Tibial nerve (tissue), 4 donors: ENCODE data around the gene APOBEC3H. TPM values are rescaled to one million over a fixed set of nuclear protein-coding genes. Genes with fewer than 3 reads are reported as not detected.

Source experiments
- DNase-seq, 2 donors: peaks; one replicate each; pipeline ENCODE4 v3.0.0-alpha.2; 2019; ENCODE audit warnings: low spot score in 2 of 2
- H3K27ac ChIP-seq, 4 donors: fragments of 200-600 bp; sonication (generic) in 3 of 4; one replicate each; pipeline ENCODE4 v1.5.1; 2017 to 2019; ENCODE audit warnings: mild to moderate bottlenecking in 1 of 4
- H3K27me3 ChIP-seq, 2 donors: fragments of 200-600 bp; sonication (generic) in 1 of 2; one replicate each; pipeline versions ENCODE4 v1.5.1 to v1.6.0; 2017 to 2019
- H3K36me3 ChIP-seq, 3 donors: fragments of 200-600 bp; sonication (generic); one replicate each; pipeline ENCODE4 v1.5.1; 2018 to 2019
- H3K4me1 ChIP-seq, 4 donors: fragments of 200-600 bp; sonication (generic) in 3 of 4; one replicate each; pipeline ENCODE4 v1.5.1; 2017 to 2019
- H3K4me3 ChIP-seq, 4 donors: fragments of 200-600 bp; sonication (generic) in 3 of 4; one replicate each; pipeline ENCODE4 v1.5.1; 2017 to 2019; ENCODE audit warnings: mild to moderate bottlenecking in 1 of 4, moderate library complexity in 1 of 4
- H3K9me3 ChIP-seq, 4 donors: fragments of 200-600 bp; sonication (generic) in 3 of 4; one replicate each; pipeline ENCODE4 v1.5.1; 2017 to 2019
- EP300 ChIP-seq, 2 donors: sonication (generic); formaldehyde crosslinking; IDR thresholded peaks; one replicate each; pipeline ENCODE4 v1.6.1; 2017; ENCODE audit warnings: antibody characterized with exemption in 2 of 2, mild to moderate bottlenecking in 1 of 2
- POLR2A ChIP-seq, 2 donors: fragments of 450-650 bp; IDR thresholded peaks; one replicate each; pipeline ENCODE4 v1.6.1; 2017; ENCODE audit warnings: antibody characterized with exemption in 2 of 2, mild to moderate bottlenecking in 2 of 2, moderate library complexity in 2 of 2
- WGBS, 2 donors: methylation state at CpG; one replicate each; pipeline ENCODE4 v1.1.5; 2018; 5-methylcytosine and 5-hydroxymethylcytosine counted together
- total RNA-seq, 4 donors: library from RNA; depleted of rRNA; stranded (reverse); fragments of >200 nt; gene quantifications; one replicate each; pipeline ENCODE4 v1.1.0, GENCODE V29; 2016
- TF ChIP-seq, protein P1 (sequence below), 5 experiments: fragments of 200-600 bp in 3 of 5; fragments of 450-650 bp in 2 of 5; sonication (generic) in 3 of 5; IDR thresholded peaks; one replicate each; pipeline ENCODE4 v1.5.1; 2016 to 2019; ENCODE audit warnings: antibody characterized with exemption in 5 of 5, mild to moderate bottlenecking in 3 of 5, moderate library complexity in 2 of 5

The APOBEC3H gene
- total RNA-seq, 4 donors from 2014 or later, result 1.1 TPM; not detected in 3

DNA sequence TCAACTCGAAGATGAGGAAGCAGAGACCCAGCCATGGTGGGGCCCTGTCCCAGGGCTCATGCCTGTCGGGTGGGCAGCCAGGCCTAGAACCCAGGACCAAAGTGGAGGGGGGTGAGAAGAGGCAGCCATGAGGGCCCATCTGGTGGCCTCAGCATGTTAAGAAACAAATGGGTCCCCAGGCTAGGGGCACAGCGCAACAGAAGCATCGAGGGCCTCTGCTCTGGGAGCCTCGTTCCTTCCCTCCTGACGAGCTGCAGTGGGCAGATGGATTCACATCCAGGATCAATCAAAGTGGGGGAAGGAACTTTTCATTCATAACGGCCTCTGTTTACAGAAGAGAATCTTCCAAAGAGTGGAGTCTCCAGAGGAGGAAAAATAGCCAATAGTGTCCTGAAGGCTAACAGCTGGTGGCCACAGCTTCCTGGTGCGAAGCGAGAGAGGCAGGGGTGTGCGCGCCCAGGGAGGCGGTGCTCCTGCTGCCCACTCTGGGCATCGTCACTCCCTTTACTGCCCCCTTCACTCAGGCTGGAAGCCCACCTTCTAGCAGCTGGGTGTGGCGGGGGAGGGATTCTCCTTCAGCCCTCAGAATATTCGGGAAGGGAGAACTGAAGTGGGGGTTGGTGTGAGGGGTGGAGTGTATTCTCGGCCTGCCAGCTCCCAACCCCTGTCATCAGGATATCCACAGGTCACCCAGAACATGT, 51.1 kb downstream of the APOBEC3H start:
- Histone ChIP-seq H3K4me3 (peak overlapping the region in 1 of 4 donors; percentile 13), H3K9me3 (no peaks in the 10 kb centered on the region), H3K27me3 (no peaks in the 10 kb centered on the region), H3K4me1 (peaks cover 0 to 81% (median 58%) of the 10 kb centered on the region in 4 donors), H3K36me3 (peaks cover 0 to 15% (median 0%) of the 10 kb centered on the region in 3 donors), H3K27ac (peak overlapping the region; percentile 97 to 100 (median 99))
- peak in 1 of 2 donors; percentile 11 for DNase-seq
- TF ChIP-seq, protein P1, sequence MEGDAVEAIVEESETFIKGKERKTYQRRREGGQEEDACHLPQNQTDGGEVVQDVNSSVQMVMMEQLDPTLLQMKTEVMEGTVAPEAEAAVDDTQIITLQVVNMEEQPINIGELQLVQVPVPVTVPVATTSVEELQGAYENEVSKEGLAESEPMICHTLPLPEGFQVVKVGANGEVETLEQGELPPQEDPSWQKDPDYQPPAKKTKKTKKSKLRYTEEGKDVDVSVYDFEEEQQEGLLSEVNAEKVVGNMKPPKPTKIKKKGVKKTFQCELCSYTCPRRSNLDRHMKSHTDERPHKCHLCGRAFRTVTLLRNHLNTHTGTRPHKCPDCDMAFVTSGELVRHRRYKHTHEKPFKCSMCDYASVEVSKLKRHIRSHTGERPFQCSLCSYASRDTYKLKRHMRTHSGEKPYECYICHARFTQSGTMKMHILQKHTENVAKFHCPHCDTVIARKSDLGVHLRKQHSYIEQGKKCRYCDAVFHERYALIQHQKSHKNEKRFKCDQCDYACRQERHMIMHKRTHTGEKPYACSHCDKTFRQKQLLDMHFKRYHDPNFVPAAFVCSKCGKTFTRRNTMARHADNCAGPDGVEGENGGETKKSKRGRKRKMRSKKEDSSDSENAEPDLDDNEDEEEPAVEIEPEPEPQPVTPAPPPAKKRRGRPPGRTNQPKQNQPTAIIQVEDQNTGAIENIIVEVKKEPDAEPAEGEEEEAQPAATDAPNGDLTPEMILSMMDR (IDR thresholded peaks at IDR 0.05), result no peak
- TF ChIP-seq EP300 (IDR thresholded peaks at IDR 0.05) (no peak), POLR2A (IDR thresholded peaks at IDR 0.05) (no peak)
- 67 to 72% methylated on average over 16 of the region's 16 CpGs for WGBS, 2 donors

DNA sequence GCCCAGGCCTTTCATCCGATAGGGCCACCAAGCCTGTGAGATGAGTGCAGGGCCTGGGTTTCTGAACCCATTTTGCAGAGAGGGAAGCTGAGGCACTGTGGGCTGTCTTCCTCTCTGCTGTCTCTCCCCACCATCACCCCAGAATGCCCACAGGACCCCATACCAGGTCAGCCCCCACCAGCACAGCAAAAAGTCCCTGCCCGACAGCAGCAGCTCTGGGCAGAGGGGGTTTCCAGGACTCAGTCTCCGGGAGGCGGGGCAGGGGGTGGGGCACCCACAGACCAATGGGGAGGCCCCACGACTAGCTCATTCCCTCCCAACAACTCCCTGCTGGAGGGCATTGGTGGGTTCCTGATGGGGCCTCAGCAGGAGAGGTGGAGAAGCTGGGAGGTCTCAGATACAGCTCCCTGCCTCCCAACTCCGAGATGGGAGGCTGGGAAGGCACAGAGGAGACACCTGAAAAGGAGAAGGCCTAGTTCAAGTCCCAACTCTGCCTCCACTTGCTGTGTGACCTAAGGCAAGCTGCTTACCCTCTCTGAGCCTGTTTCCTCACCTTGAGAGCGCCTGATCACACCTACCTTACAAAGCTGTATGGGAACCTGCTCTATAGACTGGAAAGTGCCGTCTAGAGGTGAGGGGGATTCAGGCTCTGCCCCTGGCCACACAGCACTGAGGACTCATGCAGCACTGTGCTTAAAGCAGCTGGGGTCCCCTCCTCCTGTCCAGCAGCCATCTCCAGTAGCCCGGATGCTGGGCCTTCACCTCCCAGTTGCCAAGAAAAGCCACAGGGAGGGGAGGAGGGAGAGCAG, 51.9 kb downstream of the APOBEC3H start:
- 57 to 59% methylated on average over 8 of the region's 9 CpGs for WGBS, 2 donors
- TF ChIP-seq POLR2A (IDR thresholded peaks at IDR 0.05), result peak in 1 of 2 donors; percentile 65
- TF ChIP-seq EP300 (IDR thresholded peaks at IDR 0.05), result peak; percentile 34 to 72
- TF ChIP-seq, protein P1 (IDR thresholded peaks at IDR 0.05), result no peak
- peak overlapping the region; percentile 97 to 100 (median 99) for H3K27ac ChIP-seq
- H3K27me3 ChIP-seq, result no peaks in the 10 kb centered on the region
- peaks cover 0 to 15% (median 0%) of the 10 kb centered on the region in 3 donors for H3K36me3 ChIP-seq
- peak overlapping the region in 1 of 4 donors; percentile 22 for H3K4me3 ChIP-seq
- H3K4me1 ChIP-seq, result peaks cover 0 to 82% (median 52%) of the 10 kb centered on the region in 4 donors
- no peaks in the 10 kb centered on the region for H3K9me3 ChIP-seq
- peak; percentile 69 to 80 for DNase-seq

DNA sequence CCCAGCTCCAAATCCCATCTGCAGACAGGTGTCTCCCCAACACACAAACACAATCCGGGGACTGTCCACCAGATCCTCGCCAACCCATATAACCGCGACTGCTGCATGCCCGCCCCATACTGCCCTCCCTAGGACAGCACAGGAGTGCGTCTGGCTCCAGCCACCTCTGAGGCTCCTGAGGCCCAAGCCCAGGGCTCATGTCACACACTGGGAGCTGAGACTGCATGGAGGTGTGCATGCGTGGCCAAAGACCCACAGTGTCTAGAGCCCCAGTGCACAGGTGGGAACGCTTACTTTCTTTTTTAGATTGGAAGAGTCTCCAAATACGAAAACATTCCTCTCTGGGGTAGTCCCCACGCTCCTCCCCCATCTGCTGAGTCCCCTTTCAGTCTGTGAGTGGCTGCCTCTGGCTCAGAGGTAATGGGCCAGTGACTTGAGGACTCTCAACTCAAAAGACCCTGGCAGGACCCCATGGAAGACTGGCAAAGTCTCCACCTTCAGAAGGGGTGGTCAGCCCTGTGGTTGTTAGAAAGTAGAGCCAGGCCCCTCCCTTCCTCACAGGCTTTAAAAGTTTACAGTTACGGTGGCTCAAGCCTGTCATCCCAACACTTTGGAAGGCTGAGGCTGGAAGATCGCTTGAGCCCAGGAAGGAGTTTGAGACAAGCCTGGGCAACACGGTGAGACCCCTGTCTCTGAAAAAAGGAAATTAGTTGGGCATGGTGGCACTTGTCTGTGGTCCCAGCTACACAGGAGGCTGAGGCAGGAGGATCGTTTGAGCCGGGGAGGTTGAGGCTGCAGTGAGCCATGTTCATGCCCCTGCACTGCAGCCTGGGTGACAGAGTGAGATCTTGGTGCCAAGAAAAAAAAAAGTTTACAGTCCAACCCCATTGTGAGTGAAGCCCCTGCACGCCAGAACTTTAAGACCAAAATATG, 53.1 kb downstream of the APOBEC3H start:
- WGBS, 2 donors, result 61 to 65% methylated on average over 15 to 16 of the region's 16 CpGs
- peak overlapping the region in 2 of 4 donors; percentile 9 to 97 for H3K4me3 ChIP-seq
- no peaks in the 10 kb centered on the region for H3K27me3 ChIP-seq
- H3K36me3 ChIP-seq, result peaks cover 0 to 15% (median 0%) of the 10 kb centered on the region in 3 donors
- H3K4me1 ChIP-seq, result peaks cover 0 to 71% (median 42%) of the 10 kb centered on the region in 4 donors
- DNase-seq, result peak in 1 of 2 donors; percentile 14
- no peaks in the 10 kb centered on the region for H3K9me3 ChIP-seq
- TF ChIP-seq EP300 (IDR thresholded peaks at IDR 0.05), result no peak
- TF ChIP-seq, protein P1 (IDR thresholded peaks at IDR 0.05), result peak in 1 of 5 experiments; percentile 10
- peak overlapping the region; percentile 97 to 100 (median 99) for H3K27ac ChIP-seq

DNA sequence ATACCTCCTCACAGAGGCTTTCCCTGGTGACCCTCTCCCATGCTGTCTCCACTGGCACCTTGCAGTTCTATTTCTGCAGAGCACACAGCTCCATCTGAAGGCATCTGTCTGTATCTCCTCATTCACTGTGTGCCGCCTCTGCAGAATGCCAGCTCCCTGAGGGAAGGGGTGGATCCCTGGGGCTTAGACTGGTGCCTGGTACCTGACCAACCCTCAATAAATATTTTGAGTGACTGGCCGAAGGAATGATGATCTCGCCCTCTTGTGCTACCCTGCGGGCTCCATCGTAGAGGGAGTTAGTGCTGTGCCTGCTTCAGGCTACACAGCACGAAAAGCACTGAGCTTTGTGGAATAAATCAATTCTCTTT, 53.8 kb downstream of the APOBEC3H start:
- H3K27ac ChIP-seq, result peak overlapping the region; percentile 97 to 100 (median 99)
- peak overlapping the region in 3 of 4 donors; percentile 91 to 97 (median 93) for H3K4me3 ChIP-seq
- H3K27me3 ChIP-seq, result no peaks in the 10 kb centered on the region
- H3K4me1 ChIP-seq, result peaks cover 0 to 70% (median 40%) of the 10 kb centered on the region in 4 donors
- WGBS, 2 donors, result 40 to 48% methylated on average over 6 of the region's 6 CpGs
- H3K36me3 ChIP-seq, result peaks cover 0 to 15% (median 0%) of the 10 kb centered on the region in 3 donors
- TF ChIP-seq EP300 (IDR thresholded peaks at IDR 0.05) (no peak), POLR2A (IDR thresholded peaks at IDR 0.05) (no peak)
- TF ChIP-seq, protein P1 (IDR thresholded peaks at IDR 0.05), result no peak
- H3K9me3 ChIP-seq, result no peaks in the 10 kb centered on the region
- peak in 1 of 2 donors; percentile 10 for DNase-seq
